Endothelial cell of umbilical vein (primary cell): Measurements from ENCODE around the gene MS4A3. TPM values are rescaled to one million over a fixed set of nuclear protein-coding genes. Genes with fewer than 3 reads are reported as not detected.

Experiments used
- BruUV-seq: library from RNA; stranded (reverse); fragments of 400-500 nt; replicated peaks from 2 replicates; lab custom pipeline; 2021; lab: Mats Ljungman, UMichigan
- CTCF ChIA-PET: fragments of 300-600, 350-600 bp; sonication (Branson Sonifier 250); formaldehyde crosslinking; loops from one replicate; lab custom pipeline; 2021; ENCODE audit warnings: antibody characterized with exemption, inconsistent platforms; lab: Charles Lee
- POLR2A ChIA-PET: fragments of 300-600, 350-600 bp; sonication (Branson Sonifier 250); formaldehyde crosslinking; loops from one replicate; lab custom pipeline; 2021; ENCODE audit warnings: antibody characterized with exemption, inconsistent platforms; lab: Charles Lee
- DNase-seq: peaks from one replicate; pipeline ENCODE4 v3.0.0-alpha.2; 2011; ENCODE audit warnings: low read depth, low spot score
- FAIRE-seq: peaks from 2 replicates; lab custom pipeline; 2011; peaks lifted over from hg19 to GRCh38; lab: Jason Lieb, UNC
- H2AFZ ChIP-seq: 2 replicates; pipeline ENCODE4 v1.6.0; 2012; ENCODE audit warnings: low read depth, low read length, control low read depth, inconsistent platforms
- H3K27ac ChIP-seq: 2 replicates; pipeline ENCODE4 v1.5.1; 2011; ENCODE audit warnings: low read depth, mild to moderate bottlenecking, control low read depth, low read length, moderate library complexity; ENCODE audit not compliant: insufficient read depth
- H3K27me3 ChIP-seq, 2 experiments: 2 replicates each; pipeline versions ENCODE4 v1.6.0 to v1.6.1; 2011; ENCODE audit warnings: low read length in 2 of 2, mixed read lengths in 1 of 2; ENCODE audit not compliant: control insufficient read depth in 2 of 2, insufficient read depth in 2 of 2
- H3K36me3 ChIP-seq, 2 experiments: 2 replicates in 1 of 2; 3 replicates in 1 of 2; pipeline ENCODE4 v1.5.1; 2011; ENCODE audit warnings: low read length in 2 of 2, mild to moderate bottlenecking in 1 of 2, moderate library complexity in 1 of 2; ENCODE audit not compliant: control insufficient read depth in 2 of 2, insufficient read depth in 2 of 2; ENCODE audit errors: extremely low read depth in 1 of 2
- H3K4me1 ChIP-seq: 3 replicates; pipeline ENCODE4 v1.5.1; 2011; ENCODE audit warnings: mild to moderate bottlenecking, low read length; ENCODE audit not compliant: control insufficient read depth, insufficient read depth; ENCODE audit errors: extremely low read depth
- H3K4me2 ChIP-seq: 2 replicates; pipeline ENCODE4 v1.6.1; 2011; ENCODE audit warnings: low read length, control low read depth, mixed read lengths; ENCODE audit not compliant: insufficient read depth
- H3K4me3 ChIP-seq, 3 experiments: fragments of 200-600 bp in 1 of 3; sonication (generic), shearing (Covaris generic) in 1 of 3; replicated peaks in 1 of 3; 2 replicates each; pipeline ENCODE4 v1.5.1; 2011 to 2016; ENCODE audit warnings: control low read depth in 3 of 3, low read length in 3 of 3, mild to moderate bottlenecking in 2 of 3, inconsistent platforms in 1 of 3, low read depth in 1 of 3, moderate library complexity in 1 of 3; ENCODE audit not compliant: insufficient read depth in 1 of 3
- H3K79me2 ChIP-seq: 2 replicates; pipeline ENCODE4 v1.6.0; 2012; ENCODE audit warnings: low read length, inconsistent platforms; ENCODE audit not compliant: control insufficient read depth, insufficient read depth
- H3K9ac ChIP-seq: replicated peaks from 2 replicates; pipeline ENCODE3; 2011; ENCODE audit warnings: low read length, control low read depth; ENCODE audit not compliant: insufficient read depth; ENCODE audit errors: extremely low read depth
- H3K9me1 ChIP-seq: replicated peaks from 3 replicates; pipeline ENCODE4 v1.6.0; 2011; ENCODE audit warnings: mild to moderate bottlenecking, low read length; ENCODE audit not compliant: control insufficient read depth, insufficient read depth; ENCODE audit errors: extremely low read depth
- H3K9me3 ChIP-seq: replicated peaks from 2 replicates; pipeline ENCODE4 v1.5.1; 2012; ENCODE audit warnings: low read length, inconsistent platforms; ENCODE audit not compliant: control insufficient read depth, insufficient read depth
- H4K20me1 ChIP-seq: replicated peaks from 2 replicates; pipeline ENCODE3; 2011; ENCODE audit warnings: mild to moderate bottlenecking, low read length; ENCODE audit not compliant: control insufficient read depth, insufficient read depth; ENCODE audit errors: extremely low read depth
- EZH2 ChIP-seq: IDR thresholded peaks from 2 replicates; pipeline ENCODE4 v1.6.1; 2012; ENCODE audit warnings: borderline replicate concordance, low read depth, mild to moderate bottlenecking, moderate library complexity, low read length, inconsistent platforms; ENCODE audit not compliant: severe bottlenecking
- FOS ChIP-seq: IDR thresholded peaks from 2 replicates; pipeline ENCODE4 v1.6.1; 2011; ENCODE audit warnings: mild to moderate bottlenecking, low read length, moderate library complexity, borderline replicate concordance; ENCODE audit not compliant: insufficient read depth
- GATA2 ChIP-seq: IDR thresholded peaks from 2 replicates; pipeline ENCODE4 v1.7.0; 2011; ENCODE audit warnings: low read depth, mild to moderate bottlenecking, moderate library complexity, mixed read lengths, low read length; ENCODE audit not compliant: insufficient read length, insufficient read depth
- JUN ChIP-seq: IDR thresholded peaks from 2 replicates; pipeline ENCODE4 v1.6.1; 2011; ENCODE audit warnings: borderline replicate concordance, low read depth; ENCODE audit not compliant: insufficient read length, insufficient read depth
- MYC ChIP-seq: IDR thresholded peaks from one replicate; pipeline ENCODE4 v1.6.1; 2011; ENCODE audit warnings: mild to moderate bottlenecking, low read depth, low read length
- POLR2A ChIP-seq: IDR thresholded peaks from 2 replicates; pipeline ENCODE4 v1.6.1; 2012; ENCODE audit warnings: low read depth, mild to moderate bottlenecking, control low read depth, low read length
- POLR2AphosphoS5 ChIP-seq: IDR thresholded peaks from 2 replicates; pipeline ENCODE4 v1.6.1; 2012; ENCODE audit warnings: low read depth, mild to moderate bottlenecking, control low read depth, low read length, moderate library complexity; ENCODE audit not compliant: insufficient read depth
- dilution Hi-C: fragments of 300-500 bp; cut with MboI; formaldehyde crosslinking; loops from one replicate; pipeline ENCODE4 v1.15.0; 2019; ENCODE audit warnings: low sequenced_read_pairs; ENCODE audit not compliant: extremely low pct_ligation_motif_present
- intact Hi-C: fragments of 100-400 bp; cut with micrococcal nuclease; formaldehyde crosslinking; loops from one replicate; pipeline ENCODE4 v1.10.0; 2022
- polyA plus RNA-seq, 4 experiments: library from polyadenylated mRNA; depleted of rRNA in 3 of 4; stranded (reverse) in 3 of 4; unstranded in 1 of 4; fragments of >200 nt; gene quantifications; 2 replicates each; pipeline versions ENCODE4 v1.2.1 to v1.2.3, GENCODE V29; 2011 to 2012; ENCODE audit warnings: missing spikeins in 1 of 4
- total RNA-seq: library from RNA; stranded (reverse); gene quantifications from 2 replicates; pipeline ENCODE4 v1.2.3, GENCODE V29; 2021
- TF ChIP-seq, protein P1 (sequence below): IDR thresholded peaks from 2 replicates; pipeline ENCODE4 v1.6.1; 2011; ENCODE audit not compliant: insufficient read depth, insufficient read length
- TF ChIP-seq, protein P2 (sequence below), 2 donors: IDR thresholded peaks; 1 replicate in 1 of 2; 2 replicates in 1 of 2; pipeline ENCODE4 v1.5.1; 2011; ENCODE audit warnings: low read length in 2 of 2, mild to moderate bottlenecking in 2 of 2, moderate library complexity in 2 of 2, control low read depth in 1 of 2, inconsistent platforms in 1 of 2, low read depth in 1 of 2; ENCODE audit not compliant: insufficient read depth in 1 of 2; ENCODE audit errors: extremely low read depth in 1 of 2

The MS4A3 gene
- total and polyA plus RNA-seq, 2 donors (not counting 3 experiments of a cell fraction or from before 2014, with no cell fraction given): not detected

DNA sequence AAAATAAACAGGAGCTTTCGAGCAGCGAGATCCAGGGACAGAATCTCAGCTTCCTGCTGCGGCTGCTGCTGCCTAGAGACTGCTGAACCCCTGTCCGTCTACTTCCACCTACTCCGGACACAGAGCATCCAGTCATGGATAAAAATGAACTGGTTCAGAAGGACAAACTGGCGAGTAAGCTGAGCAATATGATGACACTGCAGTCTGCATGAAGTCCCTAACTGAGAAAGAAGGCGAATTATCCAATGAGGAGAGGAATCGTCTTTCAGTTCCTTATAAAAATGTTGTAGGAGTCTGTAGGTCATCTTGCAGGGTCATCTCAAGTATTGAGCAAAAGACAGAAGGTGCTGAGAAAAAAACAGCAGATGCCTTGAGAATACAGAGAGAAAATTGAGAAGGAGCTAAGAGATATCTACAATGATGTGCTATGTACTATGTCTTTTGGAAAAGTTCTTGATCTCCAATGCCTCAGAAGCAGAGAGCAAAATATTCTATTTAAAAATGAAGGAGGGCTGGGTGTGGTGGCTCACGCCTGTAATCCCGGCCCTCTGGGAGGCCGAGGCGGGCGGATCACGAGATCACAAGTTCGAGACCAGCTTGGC lies 20.9 kb downstream of the MS4A3 start:
- intact Hi-C loops: no loop called here
- no peak for FAIRE-seq
- H3K4me1 ChIP-seq: peaks cover 2% of the 10 kb centered on the region
- peak overlapping the region; percentile 24 for H3K4me2 ChIP-seq
- H2AFZ ChIP-seq: peak overlapping the region; percentile 18
- no peak overlapping the region for H3K27ac ChIP-seq
- CTCF ChIA-PET: interaction anchor here (0.9 to 1.3 kb wide), 4 partner anchors 8 to 174 kb away, joined by 3 to 6 read pairs (median 4); partner anchors contain the start of gene MS4A2
- peaks cover 0 to 2% of the 10 kb centered on the region in 2 experiments for H3K27me3 ChIP-seq
- TF ChIP-seq POLR2A: no peak
- TF ChIP-seq EZH2: no peak
- TF ChIP-seq GATA2: no peak
- TF ChIP-seq, protein P1, sequence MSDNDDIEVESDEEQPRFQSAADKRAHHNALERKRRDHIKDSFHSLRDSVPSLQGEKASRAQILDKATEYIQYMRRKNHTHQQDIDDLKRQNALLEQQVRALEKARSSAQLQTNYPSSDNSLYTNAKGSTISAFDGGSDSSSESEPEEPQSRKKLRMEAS: no peak
- no peak overlapping the region for H3K4me3 ChIP-seq
- dilution Hi-C loops: no loop called here
- peak; percentile 27 for DNase-seq
- H3K79me2 ChIP-seq: no peaks in the 10 kb centered on the region
- H3K36me3 ChIP-seq: no peaks in the 10 kb centered on the region
- POLR2A ChIA-PET: no interaction called here
- BruUV-seq: no TSS peak
- no peaks in the 10 kb centered on the region for H4K20me1 ChIP-seq
- no peaks in the 10 kb centered on the region for H3K9me1 ChIP-seq
- H3K9ac ChIP-seq: peak overlapping the region; percentile 16
- no peaks in the 10 kb centered on the region for H3K9me3 ChIP-seq

DNA sequence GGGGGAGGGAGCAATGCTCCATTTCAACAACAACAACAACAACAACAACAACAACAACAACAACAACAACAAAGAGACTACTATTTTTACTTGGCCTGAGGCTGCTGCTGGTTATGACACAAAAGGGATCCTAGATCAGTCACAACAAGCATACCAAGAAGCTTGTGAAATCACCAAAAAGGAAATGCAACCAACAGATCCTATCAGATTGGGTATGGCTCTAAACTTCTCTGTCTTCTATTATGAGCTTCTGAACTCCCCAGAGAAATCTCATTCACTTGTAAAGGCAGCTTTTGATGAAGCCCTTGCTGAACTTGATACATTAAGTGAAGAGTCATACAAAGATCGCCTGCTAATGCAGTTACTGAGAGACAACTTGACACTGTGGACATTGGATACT lies 21.5 kb downstream of the MS4A3 start:
- Histone ChIP-seq H3K9me3 (no peaks in the 10 kb centered on the region), H3K36me3 (no peaks in the 10 kb centered on the region), H3K4me1 (peaks cover 2% of the 10 kb centered on the region), H3K9ac (no peak overlapping the region), H3K9me1 (no peaks in the 10 kb centered on the region), H3K27ac (no peak overlapping the region), H2AFZ (no peak overlapping the region), H4K20me1 (no peaks in the 10 kb centered on the region), H3K27me3 (peaks cover 0 to 2% of the 10 kb centered on the region in 2 experiments), H3K4me2 (no peak overlapping the region), H3K4me3 (no peak overlapping the region), H3K79me2 (no peaks in the 10 kb centered on the region)
- dilution Hi-C loops: no loop called here
- no peak for FAIRE-seq
- TF ChIP-seq MYC (no peak), POLR2AphosphoS5 (no peak), FOS (no peak), GATA2 (no peak), EZH2 (no peak), POLR2A (no peak), JUN (no peak)
- TF ChIP-seq, protein P1: no peak
- TF ChIP-seq, protein P2, sequence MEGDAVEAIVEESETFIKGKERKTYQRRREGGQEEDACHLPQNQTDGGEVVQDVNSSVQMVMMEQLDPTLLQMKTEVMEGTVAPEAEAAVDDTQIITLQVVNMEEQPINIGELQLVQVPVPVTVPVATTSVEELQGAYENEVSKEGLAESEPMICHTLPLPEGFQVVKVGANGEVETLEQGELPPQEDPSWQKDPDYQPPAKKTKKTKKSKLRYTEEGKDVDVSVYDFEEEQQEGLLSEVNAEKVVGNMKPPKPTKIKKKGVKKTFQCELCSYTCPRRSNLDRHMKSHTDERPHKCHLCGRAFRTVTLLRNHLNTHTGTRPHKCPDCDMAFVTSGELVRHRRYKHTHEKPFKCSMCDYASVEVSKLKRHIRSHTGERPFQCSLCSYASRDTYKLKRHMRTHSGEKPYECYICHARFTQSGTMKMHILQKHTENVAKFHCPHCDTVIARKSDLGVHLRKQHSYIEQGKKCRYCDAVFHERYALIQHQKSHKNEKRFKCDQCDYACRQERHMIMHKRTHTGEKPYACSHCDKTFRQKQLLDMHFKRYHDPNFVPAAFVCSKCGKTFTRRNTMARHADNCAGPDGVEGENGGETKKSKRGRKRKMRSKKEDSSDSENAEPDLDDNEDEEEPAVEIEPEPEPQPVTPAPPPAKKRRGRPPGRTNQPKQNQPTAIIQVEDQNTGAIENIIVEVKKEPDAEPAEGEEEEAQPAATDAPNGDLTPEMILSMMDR (IDR thresholded peaks at IDR 0.05; ENCODE audit: extremely low read depth in 1 of 2, insufficient read depth in 1 of 2, low read depth in 1 of 2, low read length in 2 of 2): no peak
- CTCF ChIA-PET: interaction anchor here (1.0 kb wide), 1 partner anchor 10 kb away, joined by 3 read pairs; the partner anchor contains the start of gene MS4A2
- intact Hi-C loops: no loop called here
- BruUV-seq: no TSS peak
- DNase-seq: no peak
- POLR2A ChIA-PET: no interaction called here
